DMS79 treated with DMSO at 0.1 percent for 48 hours (cell line): ENCODE measurements around the gene NXPE4.
"Not testable (repeated sequence)": the region's sequence is repeated elsewhere in the genome, so short reads cannot be mapped to it uniquely, and the experiment has no call there.

ENCODE experiments used
- DNase-seq: peaks from one replicate; lab custom pipeline; 2025; lab: John Stamatoyannopoulos, UW

NXPE4 gene

GRCh38 chr11:114610550-114610949 is 15.0 kb upstream of the NXPE4 start:
- no peak for DNase-seq

- DNase-seq: no peak
These were observed 13.8 kb upstream of the NXPE4 start for GRCh38 chr11:114609429-114609828.

GRCh38 chr11:114608605-114609004 is 13.0 kb upstream of the NXPE4 start:
- DNase-seq: not testable (repeated sequence)

GRCh38 chr11:114607753-114608459 is 12.3 kb upstream of the NXPE4 start:
- DNase-seq: no peak

GRCh38 chr11:114606802-114607075 is 11.2 kb upstream of the NXPE4 start:
- not testable (repeated sequence) for DNase-seq

- no peak for DNase-seq
These were observed 10.6 kb upstream of the NXPE4 start for GRCh38 chr11:114606003-114606801.

GRCh38 chr11:114605370-114605769 is 9.8 kb upstream of the NXPE4 start:
- no peak for DNase-seq

- DNase-seq: no peak
These were observed 9.3 kb upstream of the NXPE4 start for GRCh38 chr11:114604886-114605285.

GRCh38 chr11:114604179-114604813 is 8.7 kb upstream of the NXPE4 start:
- no peak for DNase-seq

GRCh38 chr11:114603151-114603550 is 7.6 kb upstream of the NXPE4 start:
- DNase-seq: not testable (repeated sequence)

- DNase-seq: no peak
These were observed 2.9 kb upstream of the NXPE4 start for GRCh38 chr11:114598461-114598860.

- DNase-seq: no peak
These were observed 761 bp upstream of the NXPE4 start for GRCh38 chr11:114596175-114596919.

GRCh38 chr11:114594703-114595102 is 883 bp downstream of the NXPE4 start:
- DNase-seq: no peak

- DNase-seq: no peak
These were observed 8.1 kb downstream of the NXPE4 start for GRCh38 chr11:114587398-114587953.

GRCh38 chr11:114586797-114587196 is 8.8 kb downstream of the NXPE4 start:
- DNase-seq: no peak

- no peak for DNase-seq
These were observed 23.9 kb downstream of the NXPE4 start for GRCh38 chr11:114571712-114572111.

- DNase-seq: no peak
These were observed 25.8 kb downstream of the NXPE4 start for GRCh38 chr11:114569801-114570200.

- no peak for DNase-seq
These were observed 29.3 kb downstream of the NXPE4 start for GRCh38 chr11:114566276-114566675.

GRCh38 chr11:114564831-114565230 is 30.8 kb downstream of the NXPE4 start:
- no peak for DNase-seq

- DNase-seq: no peak
These were observed 32.5 kb downstream of the NXPE4 start for GRCh38 chr11:114563077-114563476.

- no peak for DNase-seq
These were observed 33.2 kb downstream of the NXPE4 start for GRCh38 chr11:114562166-114562916.
